Kidney tubule cell (primary cell): Measurements from ENCODE around the gene SLC17A3.

Experiments used
- DNase-seq: peaks from one replicate; pipeline ENCODE4 v3.0.0-alpha.2; 2018; ENCODE audit warnings: low spot score

Gene SLC17A3, protein sequence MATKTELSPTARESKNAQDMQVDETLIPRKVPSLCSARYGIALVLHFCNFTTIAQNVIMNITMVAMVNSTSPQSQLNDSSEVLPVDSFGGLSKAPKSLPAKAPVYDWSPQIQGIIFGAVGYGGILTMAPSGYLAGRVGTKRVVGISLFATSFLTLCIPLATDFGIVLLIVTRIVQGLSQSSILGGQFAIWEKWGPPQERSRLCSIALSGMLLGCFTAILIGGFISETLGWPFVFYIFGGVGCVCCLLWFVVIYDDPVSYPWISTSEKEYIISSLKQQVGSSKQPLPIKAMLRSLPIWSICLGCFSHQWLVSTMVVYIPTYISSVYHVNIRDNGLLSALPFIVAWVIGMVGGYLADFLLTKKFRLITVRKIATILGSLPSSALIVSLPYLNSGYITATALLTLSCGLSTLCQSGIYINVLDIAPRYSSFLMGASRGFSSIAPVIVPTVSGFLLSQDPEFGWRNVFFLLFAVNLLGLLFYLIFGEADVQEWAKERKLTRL

DNA sequence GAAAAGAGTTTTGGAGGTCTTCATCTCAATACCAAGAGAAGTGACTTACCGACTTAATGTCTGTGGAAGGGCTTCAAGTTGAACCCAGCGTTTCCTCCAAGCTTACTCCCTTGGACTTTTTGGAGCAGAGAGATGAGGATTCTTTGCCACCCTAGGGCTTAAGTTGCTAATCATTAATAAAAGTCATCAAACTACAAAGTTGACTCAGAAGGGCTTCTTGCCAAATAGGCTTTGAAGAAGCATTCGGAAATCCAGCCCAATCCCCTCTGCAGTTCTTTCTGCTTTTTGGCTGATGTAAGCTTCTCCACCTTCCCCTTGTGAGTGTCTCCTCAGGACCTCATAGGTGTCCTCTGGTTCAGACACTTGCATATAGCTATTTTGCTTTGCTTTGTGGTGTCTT is at the start of gene SLC17A3:
Gene SLC17A3, minus strand, starts transcription at position 126 of the 400 bp plus-strand sequence. CDS start 5,856 bp downstream, outside the sequence.
- DNase-seq: peak; percentile 84

DNA sequence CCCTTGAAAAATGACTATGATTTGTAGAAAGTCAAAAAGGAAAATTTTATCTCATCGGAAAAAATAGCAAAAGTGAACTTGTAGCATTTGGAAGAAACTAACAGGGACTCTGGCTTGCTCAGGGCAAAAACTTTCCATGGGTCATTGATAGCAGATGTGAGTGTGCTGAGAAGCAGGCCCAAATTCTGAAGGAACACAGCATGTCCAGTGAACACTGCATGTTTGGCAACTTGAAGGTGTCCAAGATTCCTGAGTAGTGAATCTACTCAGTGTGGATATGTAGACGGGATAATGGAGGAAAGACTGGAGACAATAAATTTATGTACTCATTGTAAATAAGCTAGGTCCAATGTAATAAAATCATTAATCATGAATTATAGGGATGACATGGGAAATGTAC is 48.3 kb upstream of the SLC17A3 start:
- DNase-seq: peak; percentile 48

DNA sequence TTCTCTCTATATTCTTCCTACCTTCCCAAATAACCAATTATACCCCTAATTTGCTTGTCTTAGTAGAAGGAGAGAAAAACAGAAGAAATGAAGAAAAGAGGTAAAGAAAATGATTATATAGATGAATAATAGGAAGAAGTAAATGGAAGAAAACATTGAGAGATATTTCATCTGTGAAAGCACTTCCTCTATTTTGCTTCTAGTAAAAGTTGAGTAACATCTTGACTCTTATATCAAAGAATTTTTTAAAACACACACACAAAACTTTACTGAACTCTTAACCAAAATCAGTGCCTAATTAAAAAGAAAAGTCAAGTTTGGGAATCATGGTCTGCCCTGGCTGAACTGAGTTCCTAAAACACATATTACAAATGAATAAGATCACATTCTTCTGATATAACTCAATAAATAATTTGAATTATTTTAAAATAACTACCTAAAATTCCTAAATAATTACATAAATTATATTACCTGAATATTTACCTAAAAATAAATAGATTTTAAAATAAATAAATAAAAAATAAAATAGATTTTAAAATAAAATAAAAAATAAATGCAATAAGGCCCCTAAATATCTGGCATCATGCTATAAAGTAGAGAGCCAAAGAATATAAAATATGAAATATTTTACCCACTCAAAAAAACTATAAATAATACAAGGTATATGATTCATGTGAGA is 47.6 kb upstream of the SLC17A3 start:
- no peak for DNase-seq

DNA sequence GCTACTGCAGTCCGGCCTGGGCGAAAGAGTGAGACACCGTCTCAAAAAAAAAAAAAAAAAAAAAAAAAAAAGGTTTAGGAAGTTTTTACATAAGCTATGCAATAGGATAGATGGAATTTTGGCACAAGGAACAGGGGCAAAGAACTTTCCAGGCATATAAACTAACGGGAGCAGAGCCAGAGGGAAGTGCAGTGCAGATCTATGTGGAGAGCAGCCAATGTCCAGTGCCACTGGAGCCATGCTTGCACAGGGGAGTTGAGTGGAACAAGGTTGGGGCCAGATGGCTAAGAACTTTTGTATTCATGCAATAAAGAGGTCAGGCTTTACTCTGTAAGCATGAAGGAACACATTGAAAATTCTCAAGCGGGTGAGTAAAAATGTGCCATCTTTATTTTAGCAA is 45.6 kb upstream of the SLC17A3 start:
- DNase-seq: no peak

DNA sequence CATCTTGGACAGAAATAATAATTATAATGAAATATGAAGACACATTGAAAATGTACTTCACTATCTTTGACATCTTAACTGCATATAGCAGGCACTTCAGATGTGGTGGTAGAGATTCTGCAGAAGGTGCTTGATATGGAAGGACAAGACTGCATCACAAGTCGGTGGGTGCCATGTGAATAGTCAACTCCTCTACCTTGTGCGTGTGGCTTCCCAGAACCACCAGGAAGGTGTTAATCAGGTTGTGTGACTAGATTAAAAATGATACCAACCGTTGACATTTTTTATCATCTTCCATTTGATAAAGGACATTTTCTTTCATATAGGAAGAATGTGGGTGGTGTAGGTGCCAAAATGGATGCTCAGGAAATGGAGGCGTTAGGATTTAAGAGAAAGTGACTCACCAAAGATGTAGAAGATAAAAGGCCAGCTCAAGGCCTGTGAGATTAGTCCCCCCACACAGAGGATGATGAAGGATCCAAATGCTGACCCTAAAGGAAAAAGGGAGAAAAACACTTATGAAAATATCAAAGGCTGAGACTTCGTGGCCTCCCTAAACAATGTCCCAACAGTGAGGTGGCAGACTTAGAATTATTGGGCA is 44.1 kb upstream of the SLC17A3 start:
- DNase-seq: no peak

DNA sequence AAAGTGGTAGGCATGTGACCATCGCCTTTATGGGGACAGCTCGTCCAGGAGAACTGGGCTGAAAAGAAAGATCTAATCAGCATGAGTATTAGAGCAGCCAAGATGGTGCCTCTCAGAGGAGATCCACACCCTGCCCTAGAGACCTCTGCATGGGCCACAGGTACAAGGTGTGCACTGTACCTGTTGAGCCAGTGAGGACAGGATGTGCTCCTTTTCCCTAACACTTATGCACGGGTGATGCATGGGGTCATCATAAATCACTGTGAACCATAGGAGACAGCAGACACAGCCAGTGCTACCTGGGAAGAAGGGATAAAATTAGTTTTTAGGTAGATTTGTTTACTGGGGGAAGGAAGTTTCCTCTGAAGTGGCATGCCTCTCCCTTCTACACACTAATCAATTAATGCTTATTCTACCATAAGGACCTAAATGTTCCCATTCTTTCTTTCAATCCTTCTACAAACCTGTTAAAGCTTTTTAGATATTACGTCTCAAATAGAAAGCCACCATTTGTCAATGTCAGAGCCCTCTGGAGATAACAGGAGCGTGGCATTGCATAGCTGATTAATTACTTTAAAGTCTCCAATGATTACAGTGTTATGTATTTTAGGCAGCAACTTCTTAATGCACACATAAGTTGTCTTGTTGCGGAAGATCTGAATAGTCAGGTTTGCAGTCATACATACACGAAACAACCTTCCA is 42.9 kb upstream of the SLC17A3 start:
- DNase-seq: no peak

DNA sequence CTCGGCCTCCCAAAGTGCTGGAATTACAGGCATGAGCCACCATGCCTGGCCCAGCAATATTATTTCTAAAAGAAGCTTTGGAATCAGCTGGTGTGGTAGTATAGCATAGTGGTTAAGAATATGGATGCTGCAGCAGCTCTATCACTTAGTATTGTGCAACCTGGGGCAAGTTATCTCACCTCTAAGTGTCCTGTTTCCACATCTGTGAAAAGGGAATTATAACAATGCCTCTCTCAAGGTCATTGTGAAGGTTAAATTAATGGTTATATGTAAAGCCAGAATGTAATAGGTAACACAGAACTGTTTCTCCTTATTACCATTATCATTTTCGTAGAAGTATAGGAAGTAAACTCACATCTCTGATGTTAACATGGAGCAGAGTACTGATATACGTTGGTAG is 42.3 kb upstream of the SLC17A3 start:
- no peak for DNase-seq

DNA sequence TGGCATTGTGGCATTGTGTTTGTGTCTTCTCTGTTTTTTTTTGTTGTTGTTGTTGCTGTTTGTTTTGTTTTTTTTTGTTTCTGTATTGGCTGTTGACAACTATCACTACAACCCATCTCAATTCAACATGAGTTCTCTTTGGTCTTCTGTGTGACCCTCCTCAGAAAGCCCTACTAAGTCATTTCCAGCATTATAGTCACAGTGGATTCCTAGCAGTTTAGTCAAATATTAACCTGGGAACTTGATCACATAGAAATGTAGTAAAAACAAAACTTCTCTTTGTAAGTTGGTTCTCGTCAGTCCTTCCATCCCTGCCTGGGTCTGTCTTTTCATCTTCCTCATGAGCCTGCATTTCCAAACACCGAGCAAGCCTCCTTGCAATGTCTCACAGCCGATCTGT is 39.7 kb upstream of the SLC17A3 start:
- DNase-seq: peak; percentile 26

DNA sequence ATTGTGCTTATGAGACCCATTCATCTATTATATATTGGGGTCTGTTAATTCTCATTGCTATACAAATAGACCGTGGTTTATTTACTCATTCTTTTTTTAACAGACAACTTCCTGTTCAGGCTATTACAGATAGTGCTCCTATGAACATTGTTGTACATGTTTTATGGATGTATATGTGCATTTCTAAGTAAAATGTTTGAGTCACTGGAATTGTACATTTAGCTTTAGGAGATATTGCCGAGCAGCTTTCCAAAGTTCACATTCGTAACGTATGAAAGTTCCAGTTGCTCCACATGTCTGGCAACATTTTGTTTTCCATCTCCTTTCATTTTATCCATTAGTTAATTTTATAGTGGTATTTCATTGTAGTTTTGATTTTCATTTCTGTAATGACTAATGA is 37.3 kb upstream of the SLC17A3 start:
- DNase-seq: no peak

DNA sequence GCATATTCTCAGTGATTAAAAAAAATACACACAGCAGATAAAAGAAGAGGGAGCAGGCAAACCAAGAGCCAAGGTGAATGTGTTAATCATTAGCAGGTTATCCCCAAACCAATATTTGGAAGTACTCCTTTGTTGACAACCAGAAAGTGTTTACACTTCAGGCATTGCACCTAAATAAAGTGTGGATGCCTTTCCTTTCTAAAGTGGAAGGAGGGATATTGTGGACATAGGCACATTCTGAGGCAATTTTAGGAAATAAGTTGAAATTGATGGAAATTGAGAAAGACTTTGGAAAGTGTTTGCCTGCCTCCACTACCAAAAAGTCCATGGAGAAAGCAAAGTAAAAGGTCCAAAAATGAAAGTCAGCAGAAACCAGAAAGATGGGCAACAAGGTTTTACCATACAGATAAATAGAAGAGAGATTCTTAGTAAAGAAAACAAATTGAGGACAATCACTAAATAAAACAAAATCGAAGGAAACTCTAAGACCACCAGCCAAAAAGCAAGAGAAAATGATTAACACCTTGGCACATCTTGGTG is 33.5 kb upstream of the SLC17A3 start:
- no peak for DNase-seq

DNA sequence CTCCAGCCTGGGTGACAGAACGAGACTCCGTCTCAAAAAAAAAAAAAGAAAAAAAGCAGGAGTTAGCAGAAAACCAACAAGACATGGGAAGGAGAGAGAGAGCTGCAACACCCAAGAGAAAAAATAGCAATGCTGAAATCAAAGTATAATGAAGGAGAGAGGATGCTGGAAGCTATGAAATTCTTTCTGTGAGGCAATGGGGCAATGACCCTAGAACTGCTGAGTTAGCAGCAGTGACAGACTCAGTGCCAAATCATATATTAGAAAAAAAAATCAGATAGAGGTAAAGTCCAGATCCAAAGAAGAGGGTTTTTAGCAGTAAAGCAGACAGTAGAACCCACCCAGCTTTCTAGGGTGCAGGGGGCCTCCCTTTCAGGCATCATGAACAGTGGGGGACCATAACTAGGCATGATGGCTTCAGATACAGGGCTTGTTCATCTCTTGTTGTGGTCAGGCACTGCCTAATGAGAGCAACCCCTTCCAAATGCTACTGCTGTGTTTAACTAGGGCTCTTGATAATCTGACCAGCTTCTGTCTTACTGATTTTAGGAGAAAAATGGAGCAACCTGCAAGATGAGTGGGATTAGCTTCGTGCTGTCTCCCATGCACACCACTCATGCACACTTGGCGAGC is 29.5 kb upstream of the SLC17A3 start:
- no peak for DNase-seq

DNA sequence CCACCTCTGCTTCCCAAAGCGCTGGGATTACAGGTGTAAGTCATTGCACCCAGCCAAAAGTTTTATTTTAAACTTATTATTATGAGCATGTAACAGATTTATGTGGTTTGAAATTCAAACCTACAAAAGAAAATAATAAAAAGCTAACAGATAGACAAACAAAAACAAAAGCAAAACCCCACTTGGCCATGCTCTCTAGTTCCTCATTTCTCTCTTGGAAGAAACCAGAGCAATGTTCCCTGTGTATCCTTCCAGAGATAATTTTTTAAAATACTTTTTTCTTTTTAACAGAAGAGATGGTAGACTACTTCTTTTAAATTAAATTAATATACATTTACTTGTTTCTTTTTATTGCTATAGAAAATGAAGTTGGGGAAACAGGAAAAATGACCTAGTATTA is 28.0 kb upstream of the SLC17A3 start:
- DNase-seq: no peak

DNA sequence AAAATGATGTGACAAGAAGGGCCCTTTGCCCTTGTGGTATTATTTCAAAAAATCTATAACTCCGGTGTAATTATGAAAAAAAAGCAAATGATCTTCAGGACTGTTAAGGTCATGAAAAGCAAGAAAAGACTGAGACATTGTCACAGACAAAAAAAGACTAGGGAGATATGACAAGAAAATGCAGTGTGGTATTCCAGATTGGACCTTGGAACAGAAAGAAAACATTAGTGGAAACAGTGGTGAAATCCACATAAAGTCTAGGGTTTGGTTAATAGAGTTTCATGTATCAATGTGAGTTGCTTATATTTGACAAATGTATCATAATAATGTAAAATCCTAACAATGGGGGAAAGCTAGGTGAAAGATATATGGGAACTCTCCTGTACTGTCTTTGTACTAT is 26.8 kb upstream of the SLC17A3 start:
- DNase-seq: no peak

DNA sequence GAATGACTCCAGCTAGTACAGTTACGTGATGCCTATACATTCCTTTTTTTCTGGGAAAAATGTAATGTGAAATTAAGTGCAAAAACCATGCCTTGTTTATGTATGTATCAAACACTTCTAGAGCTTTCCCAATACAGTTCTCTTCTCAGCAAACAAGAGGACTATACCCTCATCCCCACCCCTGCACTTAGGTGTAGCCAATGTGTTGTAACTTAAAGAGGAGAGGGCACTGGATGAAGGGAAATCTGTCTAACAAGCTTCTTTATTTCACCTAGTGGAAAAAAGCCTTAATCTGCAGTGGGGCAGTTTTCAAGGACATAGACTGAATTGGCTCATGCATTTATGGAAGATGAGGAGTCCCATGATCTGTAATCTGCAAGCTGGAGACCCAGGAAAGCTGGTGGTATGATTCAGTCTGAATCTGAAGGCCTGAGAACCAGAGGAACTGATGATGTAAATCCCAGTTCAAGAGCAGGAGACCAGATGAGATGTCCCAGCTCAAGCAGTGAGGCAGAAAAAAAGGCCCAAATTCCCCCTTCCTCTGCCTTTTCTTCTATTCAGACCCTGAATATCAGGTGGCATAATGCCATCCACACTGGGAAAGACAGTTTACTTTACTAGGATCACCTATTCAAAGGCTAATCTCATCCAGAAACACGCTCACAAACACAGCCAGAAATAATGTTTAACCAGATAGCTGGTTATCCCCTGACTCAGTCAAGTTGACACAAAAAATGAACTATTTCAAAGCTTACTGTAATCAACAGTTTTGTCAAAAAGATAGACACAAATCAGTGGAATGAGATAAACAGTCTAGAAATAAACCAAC is 25.8 kb upstream of the SLC17A3 start:
- DNase-seq: peak; percentile 91

DNA sequence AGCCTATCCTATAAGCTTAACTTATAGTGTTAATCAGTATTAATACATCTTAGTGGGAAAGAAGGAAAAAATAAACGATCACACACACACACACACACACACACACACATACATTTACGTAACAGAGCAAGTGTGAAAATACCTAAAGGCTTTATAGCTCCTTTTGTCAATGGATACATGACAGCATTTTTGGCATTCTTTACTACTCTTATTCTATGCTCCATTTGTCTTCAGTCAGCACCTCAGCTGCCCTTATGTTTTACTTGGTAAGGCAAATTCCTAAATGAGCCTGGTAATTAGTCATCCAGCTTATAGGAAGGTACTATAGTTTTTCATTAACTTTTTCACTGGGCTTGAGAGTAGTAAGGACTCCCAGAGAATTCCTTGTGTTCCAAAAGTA is 25.1 kb upstream of the SLC17A3 start:
- DNase-seq: peak; percentile 91

DNA sequence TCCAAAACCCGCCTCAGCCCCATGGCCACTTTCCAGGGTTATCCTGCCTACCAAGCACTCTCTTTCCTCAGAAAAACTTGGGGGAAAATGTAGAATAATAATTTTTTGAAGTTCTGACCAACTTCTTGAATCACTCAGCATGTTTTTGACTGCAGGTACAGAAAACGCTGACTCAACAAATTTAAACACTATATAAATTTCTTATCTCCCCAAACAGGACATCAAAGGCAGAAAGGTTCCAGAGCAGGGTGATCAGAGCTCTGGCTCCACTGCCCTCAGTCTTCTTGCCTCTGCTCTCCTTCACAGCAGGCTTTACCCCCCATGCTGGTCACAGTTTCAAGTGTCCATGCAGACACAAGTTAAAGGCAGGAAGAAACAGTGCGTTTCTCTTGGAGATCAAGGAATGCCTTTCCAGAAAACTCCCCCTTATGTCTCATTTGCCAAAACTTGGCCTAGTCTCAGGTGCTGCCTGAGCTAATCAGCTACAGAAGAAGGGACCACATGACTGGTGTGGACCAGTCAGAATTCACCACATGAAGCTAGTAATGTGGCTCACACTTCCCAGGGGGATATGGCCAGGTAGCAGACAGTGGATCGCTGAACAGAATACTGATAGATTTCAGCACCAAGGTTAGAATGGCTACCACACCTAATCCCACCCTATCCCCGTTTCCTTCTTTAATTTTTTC is 24.4 kb upstream of the SLC17A3 start:
- peak; percentile 54 for DNase-seq

DNA sequence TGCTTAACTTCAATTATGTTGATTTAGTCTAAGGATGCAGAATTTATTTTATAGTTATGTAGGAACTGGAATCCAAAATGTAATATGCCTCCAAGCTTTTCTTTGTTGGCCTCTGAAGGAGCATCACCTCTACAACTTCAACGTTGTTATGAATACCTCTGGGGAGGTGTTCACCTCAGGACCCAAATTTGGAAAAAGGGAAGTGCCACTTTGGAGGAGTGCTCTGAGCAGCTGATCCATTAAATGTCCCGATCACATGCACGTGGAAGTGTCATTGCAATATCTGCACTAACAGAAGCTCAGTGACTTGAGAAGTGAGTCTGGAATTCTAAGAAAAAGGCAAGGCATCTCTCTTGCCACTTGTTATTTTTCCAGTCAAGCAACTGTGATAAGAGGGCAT is 22.2 kb upstream of the SLC17A3 start:
- no peak for DNase-seq

DNA sequence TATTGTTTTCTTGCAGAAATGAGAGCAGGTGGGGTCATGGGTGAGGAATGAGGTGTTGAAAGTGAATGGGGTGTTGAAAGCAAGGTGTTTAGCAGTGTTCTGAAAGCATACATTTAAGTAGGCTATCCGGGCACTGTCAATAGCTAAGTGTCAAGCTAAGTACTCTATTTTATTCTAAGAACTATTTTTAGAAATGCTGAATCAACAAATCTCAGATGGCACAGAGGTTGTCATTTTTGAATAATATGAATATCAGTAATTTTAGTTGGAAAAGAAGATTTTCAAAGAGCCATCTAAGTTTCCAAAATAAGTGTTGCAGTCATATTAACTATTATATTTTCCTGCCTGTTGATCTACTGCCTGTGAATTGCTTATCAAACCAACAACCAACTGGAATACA is 21.7 kb upstream of the SLC17A3 start:
- no peak for DNase-seq

DNA sequence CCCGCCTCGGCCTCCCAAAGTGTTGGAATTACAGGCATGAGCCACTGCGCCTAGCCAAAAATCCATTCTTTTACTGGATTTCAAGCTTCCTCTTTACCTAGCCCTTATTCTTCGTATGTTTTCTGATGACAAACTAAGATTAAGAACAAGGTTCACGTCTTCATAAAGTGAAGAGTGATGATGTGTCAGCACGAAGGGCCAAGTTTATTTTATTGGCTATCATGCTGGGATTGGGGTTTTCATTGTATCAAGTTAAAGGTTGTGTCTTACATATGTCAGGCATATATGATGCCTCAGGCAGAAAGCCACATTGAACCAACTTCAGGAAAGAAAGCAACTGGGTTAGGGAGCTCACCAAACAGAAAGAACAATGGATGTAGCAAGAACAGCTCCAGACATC is 19.7 kb upstream of the SLC17A3 start:
- DNase-seq: no peak

DNA sequence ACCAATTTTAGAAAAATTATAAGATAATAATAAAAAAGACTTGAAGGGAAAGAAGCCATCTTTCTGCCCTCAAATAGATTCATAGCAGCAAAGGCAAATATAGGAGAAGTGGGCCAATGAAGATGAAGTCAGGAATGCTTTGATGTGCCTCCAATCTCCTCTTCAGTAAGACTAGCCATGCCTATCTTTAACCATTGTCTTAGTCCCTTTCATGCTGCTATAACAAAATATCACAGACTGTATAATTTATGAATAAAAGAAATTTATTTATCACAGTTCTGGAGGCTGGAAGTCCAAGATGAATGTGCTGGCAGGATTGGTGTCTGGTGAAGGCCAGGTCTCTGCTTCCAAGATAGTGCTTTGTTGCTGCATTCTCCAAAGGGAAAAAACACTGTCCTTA is 18.8 kb upstream of the SLC17A3 start:
- no peak for DNase-seq
